GM12872 (cell line): ENCODE measurements around the gene SEC63.

Experiments used
- CTCF ChIP-seq: IDR thresholded peaks from 3 replicates; pipeline ENCODE4 v1.5.1; 2011; ENCODE audit warnings: low read depth, mild to moderate bottlenecking, low read length, moderate library complexity; ENCODE audit not compliant: insufficient read depth

The SEC63 gene

DNA sequence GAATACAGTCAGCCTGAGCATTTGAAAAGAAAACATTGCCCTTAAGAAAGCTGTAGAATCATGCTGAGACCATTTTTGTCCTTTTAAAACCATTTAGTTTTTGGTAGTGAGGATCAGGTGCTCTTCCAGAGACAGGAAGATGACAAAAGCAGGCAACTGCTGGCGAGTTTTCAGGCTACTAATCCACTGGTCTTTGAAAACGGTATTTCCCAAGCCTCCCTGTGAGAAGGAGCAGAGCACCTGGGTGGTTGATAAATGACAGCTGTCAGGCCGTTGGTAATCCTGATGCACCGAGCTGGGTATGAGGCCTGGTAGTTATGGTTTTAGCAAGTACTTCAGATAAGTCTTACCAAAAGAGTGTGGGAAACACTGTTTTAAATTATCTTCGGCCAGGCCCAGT lies 10.1 kb upstream of the SEC63 start:
- TF ChIP-seq CTCF, result no peak

DNA sequence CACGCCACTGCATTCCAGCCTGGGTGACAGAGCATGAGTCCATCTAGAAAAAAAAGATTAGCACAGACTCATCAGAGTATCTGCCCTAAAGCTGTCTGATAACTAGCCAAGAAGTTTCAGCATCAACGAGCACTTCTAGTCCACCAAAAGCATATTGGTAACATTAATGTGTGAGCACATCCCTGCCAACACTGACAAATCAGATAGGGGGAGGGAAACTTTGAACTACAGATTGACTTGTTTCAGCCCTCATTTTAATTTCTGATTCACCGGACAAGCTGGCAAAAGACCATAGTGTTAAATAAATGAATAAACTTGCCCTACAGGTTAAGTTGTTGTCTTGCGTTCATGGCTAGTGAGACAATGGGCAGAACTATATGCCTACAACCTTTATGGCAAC lies 7.7 kb upstream of the SEC63 start:
- no peak for TF ChIP-seq CTCF

- TF ChIP-seq CTCF, result no peak
Observed at GRCh38 chr6:107962723-107963122, 4.7 kb upstream of the SEC63 start.

- no peak for TF ChIP-seq CTCF
Observed at GRCh38 chr6:107959392-107959791, 1.4 kb upstream of the SEC63 start.

GRCh38 chr6:107957308-107957908 lies 600 bp downstream of the SEC63 start:
- TF ChIP-seq CTCF, result no peak

DNA sequence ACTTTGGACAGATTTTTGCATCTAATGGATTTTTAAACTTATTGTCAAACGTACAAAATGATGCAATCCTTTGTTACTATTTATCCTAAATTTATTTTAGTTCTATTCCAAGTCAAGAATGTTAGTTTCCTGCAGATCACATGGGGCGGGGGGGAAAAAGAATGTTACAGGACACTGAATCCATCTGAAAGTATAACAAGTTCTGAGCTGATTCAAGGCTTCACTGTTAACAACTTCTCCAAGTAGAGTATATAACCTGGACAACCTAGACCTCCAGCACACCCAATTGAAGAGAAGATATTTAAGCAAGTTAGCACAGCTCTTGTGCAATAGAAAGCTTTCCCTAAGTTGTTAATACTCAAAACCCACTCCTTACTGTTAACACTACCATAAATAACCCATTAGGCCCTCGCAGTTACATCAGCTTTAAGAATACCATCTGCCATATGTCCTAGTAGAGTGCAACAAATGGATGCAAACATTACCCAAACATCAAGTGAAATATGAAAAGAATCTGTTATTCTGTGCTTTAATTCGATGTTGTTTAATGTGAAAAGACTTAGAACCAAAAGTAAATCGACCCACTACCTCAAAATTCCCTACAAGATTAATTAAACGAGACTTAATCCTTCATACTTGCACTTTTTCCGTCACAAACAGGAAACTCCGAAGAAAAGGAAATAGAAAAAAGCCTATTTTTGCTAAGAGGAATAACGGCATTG lies 1.3 kb downstream of the SEC63 start:
- TF ChIP-seq CTCF, result no peak

DNA sequence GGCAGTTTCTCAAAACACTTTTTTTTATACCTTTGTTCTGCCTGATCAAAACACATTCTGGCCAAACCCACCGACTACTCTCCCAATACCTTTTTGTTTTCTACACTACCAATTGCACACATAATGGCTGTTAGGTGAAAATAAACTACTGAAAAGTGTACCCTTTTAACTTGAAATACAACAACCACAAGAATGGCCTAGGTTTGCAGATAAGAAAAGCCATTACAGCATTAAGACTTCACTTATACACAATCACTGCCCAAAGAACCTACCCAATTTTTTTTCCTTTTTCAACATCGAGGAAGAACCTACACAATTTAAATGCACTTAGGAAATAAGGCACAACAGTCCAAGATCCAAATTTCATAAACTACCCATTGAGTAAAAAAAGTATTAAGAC lies 1.8 kb downstream of the SEC63 start:
- no peak for TF ChIP-seq CTCF
